Stimulated activated CD8-positive, alpha-beta memory T cell treated with anti-CD3 and anti-CD28 coated beads, Interleukin-12 subunit alpha, Interleukin-12 subunit beta, amount 100 ng/mL, for 24 hours (primary cell): Measurements from ENCODE around the gene LZTR1.
"Not testable (repeated sequence)": the region's sequence is repeated elsewhere in the genome, so short reads cannot be mapped to it uniquely, and the experiment has no call there.

Experiments
- DNase-seq: peaks from one replicate; pipeline ENCODE4 v3.0.0-alpha.2; 2020; ENCODE audit errors: extremely low read depth

LZTR1 gene

GRCh38 chr22:20965888-20966855 lies 15.9 kb upstream of the LZTR1 start:
- no peak for DNase-seq

- DNase-seq = no peak
Observed at GRCh38 chr22:20966883-20967696, 15.0 kb upstream of the LZTR1 start, which contains the start of gene AIFM3. Gene AIFM3 (plus strand): TSS chr22:20967255. CDS start chr22:20967945, 690 bp downstream.

- no peak for DNase-seq
Observed at GRCh38 chr22:20967697-20968211, 14.3 kb upstream of the LZTR1 start.

- DNase-seq = no peak
Observed at GRCh38 chr22:20968281-20968977, 13.7 kb upstream of the LZTR1 start.

GRCh38 chr22:20970939-20971657 lies 11.0 kb upstream of the LZTR1 start:
- no peak for DNase-seq

GRCh38 chr22:20972014-20972694 lies 9.9 kb upstream of the LZTR1 start:
- not testable (repeated sequence) for DNase-seq

- no peak for DNase-seq
Observed at GRCh38 chr22:20972933-20973577, 9.0 kb upstream of the LZTR1 start.

GRCh38 chr22:20973634-20974286 lies 8.3 kb upstream of the LZTR1 start:
- no peak for DNase-seq

GRCh38 chr22:20974336-20974955 lies 7.7 kb upstream of the LZTR1 start:
- DNase-seq = no peak

GRCh38 chr22:20975541-20976290 lies 6.4 kb upstream of the LZTR1 start:
- no peak for DNase-seq

GRCh38 chr22:20976291-20976877 lies 5.7 kb upstream of the LZTR1 start:
- no peak for DNase-seq

GRCh38 chr22:20977019-20977418 lies 5.1 kb upstream of the LZTR1 start:
- no peak for DNase-seq

GRCh38 chr22:20977516-20978170 lies 4.5 kb upstream of the LZTR1 start:
- DNase-seq = no peak

- no peak for DNase-seq
Observed at GRCh38 chr22:20978419-20978818, 3.7 kb upstream of the LZTR1 start.

GRCh38 chr22:20979243-20979809 lies 2.8 kb upstream of the LZTR1 start:
- DNase-seq = no peak

GRCh38 chr22:20979940-20980453 lies 2.1 kb upstream of the LZTR1 start:
- no peak for DNase-seq

- no peak for DNase-seq
Observed at GRCh38 chr22:20980523-20980922, 1.6 kb upstream of the LZTR1 start.
